GM04504 (cell line): ENCODE results near the gene SLC35G4.
A peak's percentile ranks its signal among the peaks of the same experiment; 100 is the strongest.
"Not testable (repeated sequence)": the region's sequence is repeated elsewhere in the genome, so short reads cannot be mapped to it uniquely, and the experiment has no call there.

ENCODE experiments used
- DNase-seq: peaks from one replicate; pipeline ENCODE4 v3.0.0-alpha.2; 2012; ENCODE audit warnings: low read depth

Gene SLC35G4

DNA sequence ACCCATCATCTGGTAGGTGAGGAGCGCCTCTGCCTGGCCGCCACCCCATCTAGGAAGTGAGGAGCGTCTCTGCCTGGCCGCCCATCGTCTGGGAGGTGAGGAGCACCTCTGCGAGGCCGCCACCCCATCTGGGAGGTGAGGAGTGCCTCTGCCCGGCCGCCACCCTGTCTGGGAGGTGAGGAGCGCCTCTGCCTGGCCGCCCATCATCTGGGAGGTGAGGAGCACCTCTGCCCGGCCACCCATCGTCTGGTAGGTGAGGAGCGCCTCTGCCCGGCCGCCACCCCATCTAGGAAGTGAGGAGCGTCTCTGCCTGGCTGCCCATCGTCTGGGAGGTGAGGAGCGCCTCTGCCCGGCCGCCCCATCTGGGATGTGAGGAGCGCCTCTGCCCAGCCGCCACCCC lies 4.2 kb downstream of the SLC35G4 start:
- DNase-seq, result not testable (repeated sequence)

DNA sequence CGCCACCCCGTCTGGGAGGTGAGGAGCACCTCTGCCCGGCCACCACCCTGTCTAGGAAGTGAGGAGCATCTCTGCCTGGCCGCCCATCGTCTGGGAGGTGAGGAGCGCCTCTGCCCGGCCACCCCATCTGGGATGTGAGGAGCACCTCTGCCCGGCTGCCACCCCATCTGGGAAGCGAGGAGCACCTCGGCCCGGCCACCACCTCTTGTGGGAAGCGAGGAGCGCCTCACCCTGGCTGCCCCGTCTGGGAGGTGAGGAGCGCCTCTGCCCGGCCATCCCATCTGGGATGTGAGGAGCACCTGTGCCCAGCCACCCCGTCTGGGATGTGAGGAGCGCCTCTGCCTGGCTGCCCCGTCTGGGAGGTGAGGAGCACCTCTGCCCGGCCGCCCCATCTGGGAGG lies 4.6 kb downstream of the SLC35G4 start:
- DNase-seq, result not testable (repeated sequence)

DNA sequence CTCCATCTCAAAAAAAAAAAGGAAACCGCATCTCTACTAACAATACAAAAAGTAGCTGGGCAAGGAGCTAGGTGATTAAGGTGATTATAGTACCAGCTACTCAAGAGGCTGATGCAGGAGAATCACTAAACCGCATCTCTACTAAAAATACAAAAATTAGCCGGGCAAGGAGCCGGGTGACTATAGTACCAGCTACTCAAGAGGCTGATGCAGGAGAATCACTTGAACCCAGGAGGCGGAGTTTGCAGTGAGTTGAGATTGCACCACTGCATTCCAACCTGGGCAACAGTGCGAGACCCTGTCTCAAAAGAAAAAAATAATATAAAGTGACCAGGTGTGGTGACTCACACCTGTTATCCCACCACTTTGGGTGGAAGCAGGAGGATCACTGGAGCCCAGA lies 5.6 kb downstream of the SLC35G4 start:
- DNase-seq, result not testable (repeated sequence)

- DNase-seq, result not testable (repeated sequence)
Observed at GRCh38 chr18:11647310-11647709, 37.9 kb downstream of the SLC35G4 start.

DNA sequence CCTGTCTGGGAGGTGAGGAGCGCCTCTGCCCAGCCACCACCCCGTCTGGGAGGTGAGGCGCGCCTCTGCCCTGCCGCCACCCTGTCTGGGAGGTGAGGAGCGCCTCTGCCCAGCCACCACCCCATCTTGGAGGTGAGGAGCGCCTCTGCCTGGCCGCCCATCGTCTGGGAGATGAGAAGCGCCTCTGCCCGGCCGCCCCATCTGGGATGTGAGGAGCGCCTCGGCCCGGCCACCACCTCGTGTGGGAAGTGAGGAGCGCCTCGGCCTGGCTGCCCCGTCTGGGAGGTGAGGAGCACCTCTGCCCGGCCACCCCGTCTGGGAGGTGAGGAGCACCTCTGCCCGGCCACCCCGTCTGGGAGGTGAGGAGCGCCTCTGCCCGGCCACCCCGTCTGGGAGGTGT lies 38.4 kb downstream of the SLC35G4 start:
- DNase-seq, result not testable (repeated sequence)

DNA sequence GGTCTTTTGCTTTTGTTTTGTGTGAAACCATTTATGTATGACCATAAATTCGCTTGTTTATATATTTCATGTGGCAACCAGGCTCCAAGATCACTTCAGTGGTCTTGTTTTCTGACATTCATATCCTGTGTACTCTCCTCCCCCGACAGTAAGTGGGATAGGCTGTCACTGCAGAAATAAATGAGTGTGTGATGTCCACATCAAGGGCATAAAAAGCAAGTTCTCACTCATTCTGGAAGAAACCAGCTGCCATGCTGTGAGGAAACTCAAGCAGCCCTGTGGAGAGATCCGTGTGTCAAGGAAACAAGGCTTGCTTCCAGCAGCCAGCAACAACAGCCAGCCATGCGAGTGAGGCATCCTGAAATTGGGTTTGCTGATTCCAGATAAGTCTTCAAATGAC lies 40.4 kb downstream of the SLC35G4 start:
- DNase-seq, result no peak

DNA sequence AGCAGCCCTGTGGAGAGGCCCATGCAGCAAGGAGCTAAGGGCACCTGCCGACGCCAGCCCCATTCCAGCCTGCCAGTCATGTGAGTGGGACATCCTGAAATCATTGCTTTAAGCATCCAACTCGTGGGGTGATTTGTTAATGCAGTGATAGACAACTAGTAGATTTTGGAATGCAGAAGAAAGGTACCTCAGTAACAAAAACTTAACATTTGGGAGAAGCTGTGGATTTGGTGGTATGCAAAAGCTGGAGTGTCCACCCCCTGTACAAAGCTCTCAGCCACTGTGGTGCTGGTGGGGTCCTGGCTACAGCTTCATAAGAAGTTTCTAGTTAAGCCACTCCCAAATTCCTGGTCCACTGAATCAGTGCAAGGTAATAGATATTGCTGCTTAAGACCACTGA lies 42.5 kb downstream of the SLC35G4 start:
- DNase-seq, result no peak

- DNase-seq, result no peak
Observed at GRCh38 chr18:11653521-11653920, 44.1 kb downstream of the SLC35G4 start.

- DNase-seq, result peak; percentile 1
Observed at GRCh38 chr18:11654736-11655605, 45.6 kb downstream of the SLC35G4 start.

DNA sequence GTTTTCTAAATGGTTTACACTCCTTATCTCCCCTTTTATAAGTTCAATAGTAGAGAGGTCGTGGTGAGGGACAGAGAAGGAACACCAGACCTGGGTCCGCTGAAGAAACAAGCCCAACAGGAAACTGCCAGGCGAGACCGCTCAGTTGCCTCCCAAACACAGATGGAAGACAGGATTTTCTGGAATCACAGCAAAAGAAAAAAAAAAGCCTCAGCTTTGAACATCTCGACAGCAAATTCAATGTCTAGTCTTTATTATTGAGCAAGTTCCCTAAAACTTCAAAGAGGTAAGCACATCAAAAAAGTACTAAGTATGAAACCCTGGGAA lies 46.2 kb downstream of the SLC35G4 start:
- DNase-seq, result no peak

GRCh38 chr18:11657152-11657551 lies 47.8 kb downstream of the SLC35G4 start:
- DNase-seq, result no peak

DNA sequence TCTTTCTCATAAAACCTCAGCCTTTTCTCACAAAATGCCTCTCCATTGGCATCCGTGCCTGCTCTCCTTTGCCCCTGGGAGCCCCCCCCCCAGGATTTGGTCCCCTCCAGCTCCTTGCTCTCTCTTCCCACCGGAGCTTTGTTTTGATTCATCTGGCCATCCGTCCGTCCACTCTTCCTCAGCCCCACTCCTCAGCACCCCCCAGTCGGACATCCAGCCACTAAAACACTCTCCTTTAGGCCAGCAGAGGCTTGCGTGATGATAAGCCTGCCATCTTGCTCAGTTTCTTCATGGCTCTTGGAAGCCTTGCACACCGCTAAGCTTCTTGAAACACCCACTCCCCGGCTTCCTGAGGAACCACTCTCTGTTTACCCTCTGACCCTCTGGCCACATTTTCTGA lies 48.2 kb downstream of the SLC35G4 start:
- DNase-seq, result no peak

- no peak for DNase-seq
Observed at GRCh38 chr18:11658019-11658418, 48.6 kb downstream of the SLC35G4 start.

GRCh38 chr18:11658989-11659388 lies 49.6 kb downstream of the SLC35G4 start:
- DNase-seq, result no peak
